GM18873 (cell line): Measurements from ENCODE around the gene NTMT1.

Experiments used
- ATAC-seq: cut with Tn5 transposase; IDR thresholded peaks from one replicate; pipeline ENCODE4 v1.9.1; 2021; ENCODE audit warnings: mild to moderate bottlenecking, moderate library complexity, moderate number of reproducible peaks; ENCODE audit not compliant: unreplicated experiment, low FRiP score

The NTMT1 gene

GRCh38 chr9:129596541-129597331, 29.2 kb upstream of the NTMT1 start:
- no peak for ATAC-seq

GRCh38 chr9:129597355-129598088, 28.4 kb upstream of the NTMT1 start:
- ATAC-seq = no peak

- no peak for ATAC-seq
These were observed 27.8 kb upstream of the NTMT1 start for GRCh38 chr9:129598089-129598596.

- no peak for ATAC-seq
These were observed 24.8 kb upstream of the NTMT1 start for GRCh38 chr9:129601082-129601674.

GRCh38 chr9:129602598-129603415, 23.2 kb upstream of the NTMT1 start:
- no peak for ATAC-seq

- ATAC-seq = no peak
These were observed 21.8 kb upstream of the NTMT1 start for GRCh38 chr9:129604056-129604765.

- no peak for ATAC-seq
These were observed 21.2 kb upstream of the NTMT1 start for GRCh38 chr9:129604766-129605163.

GRCh38 chr9:129606161-129607026, 19.6 kb upstream of the NTMT1 start:
- no peak for ATAC-seq

GRCh38 chr9:129607027-129607387, 19.0 kb upstream of the NTMT1 start:
- ATAC-seq = no peak

- ATAC-seq = no peak
These were observed 17.1 kb upstream of the NTMT1 start for GRCh38 chr9:129608561-129609481.

- no peak for ATAC-seq
These were observed 16.3 kb upstream of the NTMT1 start for GRCh38 chr9:129609486-129610212.

GRCh38 chr9:129610213-129610472, 15.8 kb upstream of the NTMT1 start:
- no peak for ATAC-seq

GRCh38 chr9:129610473-129611306, 15.3 kb upstream of the NTMT1 start:
- no peak for ATAC-seq

GRCh38 chr9:129611307-129611800, 14.6 kb upstream of the NTMT1 start:
- no peak for ATAC-seq

- no peak for ATAC-seq
These were observed 13.8 kb upstream of the NTMT1 start for GRCh38 chr9:129612123-129612522.

GRCh38 chr9:129612815-129613519, 13.0 kb upstream of the NTMT1 start:
- ATAC-seq = no peak
